Parathyroid adenoma (tissue), 2 donors: ENCODE data around the gene COL4A1.

Source experiments
- H2AFZ ChIP-seq: fragments of 300-600 bp; sonication (generic); one replicate; pipeline ENCODE4 v1.7.0; 2017; ENCODE audit warnings: antibody characterized with exemption, mild to moderate bottlenecking
- H3K27ac ChIP-seq: fragments of 300-600 bp; sonication (generic); one replicate; pipeline ENCODE4 v1.7.0; 2017
- H3K27me3 ChIP-seq: fragments of 300-600 bp; sonication (generic); one replicate; pipeline ENCODE4 v1.7.0; 2017; ENCODE audit warnings: low read length; ENCODE audit not compliant: control insufficient read depth, insufficient read depth
- H3K36me3 ChIP-seq: fragments of 300-600 bp; sonication (generic); one replicate; pipeline ENCODE4 v1.7.0; 2017; ENCODE audit warnings: low read length; ENCODE audit not compliant: control insufficient read depth, insufficient read depth
- H3K4me1 ChIP-seq: fragments of 300-600 bp; sonication (generic); one replicate; pipeline ENCODE4 v1.7.0; 2017; ENCODE audit warnings: control low read depth
- H3K4me2 ChIP-seq: fragments of 300-600 bp; sonication (generic); one replicate; pipeline ENCODE4 v1.7.0; 2017; ENCODE audit warnings: low read length
- H3K4me3 ChIP-seq: fragments of 300-600 bp; sonication (generic); one replicate; pipeline ENCODE4 v1.7.0; 2017; ENCODE audit warnings: low read depth, low read length
- H3K79me2 ChIP-seq: fragments of 300-600 bp; sonication (generic); one replicate; pipeline ENCODE4 v1.7.0; 2017; ENCODE audit warnings: control low read depth
- H3K9ac ChIP-seq: fragments of 300-600 bp; sonication (generic); one replicate; pipeline ENCODE4 v1.7.0; 2017; ENCODE audit warnings: mild to moderate bottlenecking
- H3K9me3 ChIP-seq: fragments of 300-600 bp; sonication (generic); one replicate; pipeline ENCODE4 v1.7.0; 2017; ENCODE audit warnings: low read length; ENCODE audit not compliant: control insufficient read depth
- TF ChIP-seq, protein P1 (sequence below): fragments of 300-600 bp; sonication (generic); IDR thresholded peaks from one replicate; pipeline ENCODE4 v1.7.0; 2017; ENCODE audit warnings: antibody characterized with exemption, mild to moderate bottlenecking
- donor health status: primary hyperparathyroidism.

Gene COL4A1

DNA sequence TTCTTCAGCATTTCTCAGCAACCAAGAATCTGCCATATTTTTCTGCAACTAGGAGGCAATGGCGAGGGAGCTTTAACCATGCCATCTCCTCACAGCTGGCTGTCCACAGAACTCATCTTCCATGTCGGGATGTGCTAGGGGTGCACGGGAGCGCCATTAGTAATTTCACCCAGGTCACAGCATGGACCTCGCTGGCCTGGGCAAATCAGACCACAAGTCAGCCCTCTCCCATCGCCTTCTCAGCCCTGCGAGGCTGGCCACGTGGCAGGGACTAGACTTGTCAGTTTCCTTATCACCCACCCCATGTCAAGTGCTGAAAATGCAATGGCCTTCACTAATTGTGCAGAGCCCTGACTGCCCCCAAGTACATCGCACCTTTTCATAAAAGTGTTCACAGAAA is 15.7 kb downstream of the COL4A1 start:
- Histone ChIP-seq H3K36me3 (no peaks in the 10 kb centered on the region), H3K79me2 (no peaks in the 10 kb centered on the region), H3K4me3 (no peak overlapping the region), H3K27me3 (no peaks in the 10 kb centered on the region), H3K9me3 (no peaks in the 10 kb centered on the region), H2AFZ (no peak overlapping the region), H3K9ac (no peak overlapping the region), H3K4me1 (no peaks in the 10 kb centered on the region), H3K27ac (no peak overlapping the region), H3K4me2 (no peak overlapping the region)
- TF ChIP-seq, protein P1, sequence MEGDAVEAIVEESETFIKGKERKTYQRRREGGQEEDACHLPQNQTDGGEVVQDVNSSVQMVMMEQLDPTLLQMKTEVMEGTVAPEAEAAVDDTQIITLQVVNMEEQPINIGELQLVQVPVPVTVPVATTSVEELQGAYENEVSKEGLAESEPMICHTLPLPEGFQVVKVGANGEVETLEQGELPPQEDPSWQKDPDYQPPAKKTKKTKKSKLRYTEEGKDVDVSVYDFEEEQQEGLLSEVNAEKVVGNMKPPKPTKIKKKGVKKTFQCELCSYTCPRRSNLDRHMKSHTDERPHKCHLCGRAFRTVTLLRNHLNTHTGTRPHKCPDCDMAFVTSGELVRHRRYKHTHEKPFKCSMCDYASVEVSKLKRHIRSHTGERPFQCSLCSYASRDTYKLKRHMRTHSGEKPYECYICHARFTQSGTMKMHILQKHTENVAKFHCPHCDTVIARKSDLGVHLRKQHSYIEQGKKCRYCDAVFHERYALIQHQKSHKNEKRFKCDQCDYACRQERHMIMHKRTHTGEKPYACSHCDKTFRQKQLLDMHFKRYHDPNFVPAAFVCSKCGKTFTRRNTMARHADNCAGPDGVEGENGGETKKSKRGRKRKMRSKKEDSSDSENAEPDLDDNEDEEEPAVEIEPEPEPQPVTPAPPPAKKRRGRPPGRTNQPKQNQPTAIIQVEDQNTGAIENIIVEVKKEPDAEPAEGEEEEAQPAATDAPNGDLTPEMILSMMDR, result no peak

- Histone ChIP-seq H2AFZ (no peak overlapping the region), H3K4me3 (no peak overlapping the region), H3K4me1 (no peaks in the 10 kb centered on the region), H3K79me2 (no peaks in the 10 kb centered on the region), H3K9me3 (no peaks in the 10 kb centered on the region), H3K27me3 (no peaks in the 10 kb centered on the region), H3K36me3 (no peaks in the 10 kb centered on the region), H3K27ac (no peak overlapping the region), H3K4me2 (no peak overlapping the region), H3K9ac (no peak overlapping the region)
- TF ChIP-seq, protein P1, result no peak
Measured at GRCh38 chr13:110290826-110291225, 16.1 kb downstream of the COL4A1 start.

GRCh38 chr13:110290153-110290552 is 16.8 kb downstream of the COL4A1 start:
- TF ChIP-seq, protein P1, result no peak
- H3K9ac ChIP-seq, result no peak overlapping the region
- H3K4me3 ChIP-seq, result no peak overlapping the region
- H3K4me2 ChIP-seq, result no peak overlapping the region
- H3K36me3 ChIP-seq, result no peaks in the 10 kb centered on the region
- H3K27me3 ChIP-seq, result no peaks in the 10 kb centered on the region
- no peaks in the 10 kb centered on the region for H3K4me1 ChIP-seq
- no peaks in the 10 kb centered on the region for H3K79me2 ChIP-seq
- H3K27ac ChIP-seq, result no peak overlapping the region
- H3K9me3 ChIP-seq, result no peaks in the 10 kb centered on the region
- H2AFZ ChIP-seq, result no peak overlapping the region

- no peaks in the 10 kb centered on the region for H3K36me3 ChIP-seq
- no peak overlapping the region for H3K27ac ChIP-seq
- no peak overlapping the region for H3K4me2 ChIP-seq
- H3K27me3 ChIP-seq, result no peaks in the 10 kb centered on the region
- no peaks in the 10 kb centered on the region for H3K79me2 ChIP-seq
- H3K4me3 ChIP-seq, result no peak overlapping the region
- H3K9me3 ChIP-seq, result no peaks in the 10 kb centered on the region
- no peak overlapping the region for H2AFZ ChIP-seq
- no peaks in the 10 kb centered on the region for H3K4me1 ChIP-seq
- TF ChIP-seq, protein P1, result no peak
- no peak overlapping the region for H3K9ac ChIP-seq
Measured at GRCh38 chr13:110289661-110290060, 17.3 kb downstream of the COL4A1 start.

GRCh38 chr13:110289174-110289573 is 17.8 kb downstream of the COL4A1 start:
- Histone ChIP-seq H3K4me3 (no peak overlapping the region), H3K27ac (no peak overlapping the region), H3K79me2 (no peaks in the 10 kb centered on the region), H3K4me2 (no peak overlapping the region), H3K9ac (no peak overlapping the region), H3K4me1 (no peaks in the 10 kb centered on the region), H2AFZ (no peak overlapping the region), H3K36me3 (no peaks in the 10 kb centered on the region), H3K27me3 (no peaks in the 10 kb centered on the region), H3K9me3 (no peaks in the 10 kb centered on the region)
- TF ChIP-seq, protein P1, result no peak
